Natural killer cell (primary cell): ENCODE measurements around the gene NRCAM. TPM values are rescaled to one million over a fixed set of nuclear protein-coding genes. Genes with fewer than 3 reads are reported as not detected.

Source experiments
- ATAC-seq, 3 donors: fragments of 150-1000 bp in 2 of 3; fragments of 200-7000 bp in 1 of 3; cut with Tn5 transposase; 1 replicate in 1 of 3; 2 replicates in 2 of 3; pipeline ENCODE4 v1.10.0; 2021; ENCODE audit warnings: mild to moderate bottlenecking in 2 of 3, moderate library complexity in 2 of 3
- DNase-seq, 2 donors: peaks; one replicate each; pipeline versions ENCODE4 v3.0.0 to v3.0.0-alpha.2; 2013 to 2021; ENCODE audit warnings: mixed read lengths in 1 of 2
- H3K27ac ChIP-seq: one replicate; pipeline ENCODE4 v1.5.1; 2013; ENCODE audit warnings: mild to moderate bottlenecking, low read length
- H3K27me3 ChIP-seq: one replicate; pipeline ENCODE4 v1.6.1; 2013; ENCODE audit warnings: low read length; ENCODE audit not compliant: control insufficient read depth, insufficient read depth
- H3K36me3 ChIP-seq: one replicate; pipeline ENCODE4 v1.6.1; 2013; ENCODE audit warnings: low read length; ENCODE audit not compliant: control insufficient read depth, insufficient read depth
- H3K4me1 ChIP-seq: one replicate; pipeline ENCODE4 v1.6.1; 2013; ENCODE audit warnings: low read length; ENCODE audit not compliant: control insufficient read depth, insufficient read depth
- H3K4me3 ChIP-seq: one replicate; pipeline ENCODE4 v1.5.1; 2013; ENCODE audit warnings: low read length
- H3K9me3 ChIP-seq: one replicate; pipeline ENCODE4 v1.6.1; 2013; ENCODE audit warnings: low read length; ENCODE audit not compliant: control insufficient read depth, insufficient read depth
- H3K27ac Mint-ChIP-seq, 2 donors: one replicate each; pipeline ENCODE4 v1.8.0; 2022; ENCODE audit warnings: mild to moderate bottlenecking in 2 of 2, mixed read lengths in 2 of 2, moderate library complexity in 1 of 2
- H3K27me3 Mint-ChIP-seq, 2 donors: one replicate each; pipeline ENCODE4 v1.8.0; 2022; ENCODE audit warnings: low read depth in 2 of 2, mixed read lengths in 2 of 2
- H3K36me3 Mint-ChIP-seq: one replicate; pipeline ENCODE4 v1.8.0; 2022; ENCODE audit warnings: mixed read lengths
- H3K4me1 Mint-ChIP-seq, 2 donors: one replicate each; pipeline ENCODE4 v1.8.0; 2022; ENCODE audit warnings: mixed read lengths in 2 of 2
- H3K4me3 Mint-ChIP-seq: one replicate; pipeline ENCODE4 v1.8.0; 2022; ENCODE audit warnings: mild to moderate bottlenecking, moderate library complexity, mixed read lengths
- H3K9me3 Mint-ChIP-seq, 2 donors: one replicate each; pipeline ENCODE4 v1.8.0; 2022; ENCODE audit warnings: mixed read lengths in 2 of 2
- CTCF ChIP-seq: fragments of 200-600 bp; IDR thresholded peaks from one replicate; pipeline ENCODE4 v1.8.0; 2022; ENCODE audit warnings: antibody characterized with exemption
- WGBS: methylation state at CpG from one replicate; pipeline ENCODE4 v1.1.7; 2013; ENCODE audit warnings: missing lambda C conversion rate; ENCODE audit not compliant: insufficient coverage; 5-methylcytosine and 5-hydroxymethylcytosine counted together
- intact Hi-C: fragments of 100-400 bp; cut with micrococcal nuclease; formaldehyde crosslinking; loops from one replicate; pipeline ENCODE4 v1.14.2; 2022
- total RNA-seq, 4 donors: library from RNA; stranded (reverse); fragments of 120-200 nt in 1 of 4; gene quantifications; one replicate each; pipeline versions ENCODE4 v1.2.3 to v1.2.4, GENCODE V29; 2013 to 2022

Gene NRCAM
- total RNA-seq, 3 donors from 2014 or later (not counting 1 experiment from before 2014, with no cell fraction given) = 0.27 to 0.95 (median 0.52) TPM

- no peaks in the 10 kb centered on the region for H3K27me3 ChIP-seq
- H3K4me3 ChIP-seq = no peak overlapping the region
- Mint-ChIP-seq H3K4me1 (peaks cover 0 to 2% of the 10 kb centered on the region in 2 donors), H3K4me3 (no peak overlapping the region), H3K27me3 (no peaks in the 10 kb centered on the region), H3K9me3 (no peaks in the 10 kb centered on the region), H3K27ac (peak overlapping the region in 1 of 2 donors; percentile 5), H3K36me3 (peaks cover 10% of the 10 kb centered on the region)
- no peak overlapping the region for H3K27ac ChIP-seq
- no peak for TF ChIP-seq CTCF
- no peaks in the 10 kb centered on the region for H3K4me1 ChIP-seq
- intact Hi-C loops = no loop called here
- ATAC-seq (no peak), DNase-seq (no peak)
- WGBS = 92% methylated on average over 1 of the region's 1 CpG
- H3K36me3 ChIP-seq = peaks cover 35% of the 10 kb centered on the region
- no peaks in the 10 kb centered on the region for H3K9me3 ChIP-seq
Observed at GRCh38 chr7:108484137-108484536, 27.9 kb upstream of the NRCAM start.

- no peaks in the 10 kb centered on the region for H3K9me3 ChIP-seq
- WGBS = 98% methylated on average over 5 of the region's 5 CpGs
- no peaks in the 10 kb centered on the region for H3K9me3 Mint-ChIP-seq
- no peak overlapping the region for H3K4me3 Mint-ChIP-seq
- no peaks in the 10 kb centered on the region for H3K27me3 ChIP-seq
- ATAC-seq (no peak), DNase-seq (no peak)
- intact Hi-C loops = no loop called here
- H3K36me3 Mint-ChIP-seq = peaks cover 18% of the 10 kb centered on the region
- no peak overlapping the region for H3K4me3 ChIP-seq
- no peak overlapping the region for H3K27ac ChIP-seq
- H3K36me3 ChIP-seq = peaks cover 47% of the 10 kb centered on the region
- no peak overlapping the region for H3K27ac Mint-ChIP-seq
- no peak for TF ChIP-seq CTCF
- H3K27me3 Mint-ChIP-seq = no peaks in the 10 kb centered on the region
- H3K4me1 Mint-ChIP-seq = no peaks in the 10 kb centered on the region
- H3K4me1 ChIP-seq = no peaks in the 10 kb centered on the region
Observed at GRCh38 chr7:108480311-108480710, 24.1 kb upstream of the NRCAM start.

- no peak for DNase-seq
- H3K27me3 Mint-ChIP-seq = no peaks in the 10 kb centered on the region
- H3K4me1 ChIP-seq = no peaks in the 10 kb centered on the region
- no peak overlapping the region for H3K4me3 ChIP-seq
- 100% methylated on average over 1 of the region's 2 CpGs for whole genome bisulfite sequencing
- H3K27ac Mint-ChIP-seq = no peak overlapping the region
- H3K36me3 ChIP-seq = peaks cover 42% of the 10 kb centered on the region
- TF ChIP-seq CTCF = no peak
- H3K27me3 ChIP-seq = no peaks in the 10 kb centered on the region
- H3K4me1 Mint-ChIP-seq = peaks cover 0 to 3% of the 10 kb centered on the region in 2 donors
- no peaks in the 10 kb centered on the region for H3K9me3 ChIP-seq
- intact Hi-C loops = no loop called here
- no peak for ATAC-seq
- H3K36me3 Mint-ChIP-seq = peaks cover 18% of the 10 kb centered on the region
- H3K4me3 Mint-ChIP-seq = no peak overlapping the region
- no peak overlapping the region for H3K27ac ChIP-seq
- H3K9me3 Mint-ChIP-seq = no peaks in the 10 kb centered on the region
Observed at GRCh38 chr7:108479751-108480150, 23.5 kb upstream of the NRCAM start.

- intact Hi-C loops = no loop called here
- Mint-ChIP-seq H3K4me1 (peaks cover 0 to 4% of the 10 kb centered on the region in 2 donors), H3K36me3 (peaks cover 18% of the 10 kb centered on the region), H3K27ac (no peak overlapping the region), H3K4me3 (no peak overlapping the region), H3K9me3 (no peaks in the 10 kb centered on the region), H3K27me3 (no peaks in the 10 kb centered on the region)
- no peaks in the 10 kb centered on the region for H3K9me3 ChIP-seq
- no peaks in the 10 kb centered on the region for H3K4me1 ChIP-seq
- H3K36me3 ChIP-seq = peaks cover 36% of the 10 kb centered on the region
- no peak overlapping the region for H3K27ac ChIP-seq
- no peak overlapping the region for H3K4me3 ChIP-seq
- TF ChIP-seq CTCF = no peak
- H3K27me3 ChIP-seq = no peaks in the 10 kb centered on the region
- DNase-seq (no peak), ATAC-seq (no peak)
- WGBS = 92% methylated on average over 4 of the region's 5 CpGs
Observed at GRCh38 chr7:108479118-108479517, 22.9 kb upstream of the NRCAM start.
